Karpas-422 (cell line): ENCODE results near the gene DLGAP4. TPM values are rescaled to one million over a fixed set of nuclear protein-coding genes. Genes with fewer than 3 reads are reported as not detected.

Experiments
- DNase-seq: peaks from one replicate; pipeline ENCODE4 v3.0.0-alpha.2; 2015
- H2AFZ ChIP-seq: fragments of 200-600 bp; sonication (generic); 2 replicates; pipeline ENCODE4 v1.6.1; 2014; ENCODE audit warnings: antibody characterized with exemption, low read length, mixed read lengths
- H3K27ac ChIP-seq: fragments of 200-600 bp; sonication (generic); 2 replicates; pipeline ENCODE4 v1.5.1; 2014; ENCODE audit warnings: mild to moderate bottlenecking, low read length, moderate library complexity
- H3K27me3 ChIP-seq: fragments of 200-600 bp; sonication (generic); 2 replicates; pipeline ENCODE4 v1.6.1; 2014; ENCODE audit warnings: low read length, mixed read lengths
- H3K36me3 ChIP-seq: fragments of 200-600 bp; sonication (generic); 2 replicates; pipeline ENCODE4 v1.6.1; 2014; ENCODE audit warnings: low read length, mixed read lengths; ENCODE audit not compliant: insufficient read depth
- H3K4me1 ChIP-seq: fragments of 200-600 bp; sonication (generic); 2 replicates; pipeline ENCODE4 v1.6.1; 2014; ENCODE audit warnings: mild to moderate bottlenecking, low read length, mixed read lengths
- H3K4me2 ChIP-seq: fragments of 200-600 bp; sonication (generic); 2 replicates; pipeline ENCODE4 v1.6.1; 2014; ENCODE audit warnings: low read length, low read depth, mild to moderate bottlenecking; ENCODE audit not compliant: poor library complexity, severe bottlenecking
- H3K4me3 ChIP-seq: fragments of 200-600 bp; sonication (generic); 2 replicates; pipeline ENCODE4 v1.5.1; 2014; ENCODE audit warnings: mild to moderate bottlenecking, antibody characterized with exemption, low read length, mixed read lengths
- H3K79me2 ChIP-seq: fragments of 200-600 bp; sonication (generic); 2 replicates; pipeline ENCODE4 v1.6.1; 2014; ENCODE audit warnings: mild to moderate bottlenecking, low read length, mixed read lengths
- H3K9ac ChIP-seq: fragments of 200-600 bp; sonication (generic); 2 replicates; pipeline ENCODE4 v1.6.0; 2014; ENCODE audit warnings: low read length
- H3K9me2 ChIP-seq: fragments of 200-600 bp; sonication (generic), shearing (Covaris generic); replicated peaks from 2 replicates; pipeline ENCODE4 v1.6.0; 2014; ENCODE audit warnings: mild to moderate bottlenecking, low read length, moderate library complexity; ENCODE audit not compliant: insufficient read depth
- H3K9me3 ChIP-seq: fragments of 300-700, 200-600 bp; sonication (generic); 2 replicates; pipeline ENCODE4 v1.6.1; 2014; ENCODE audit warnings: low read length, mixed read lengths
- H4K20me1 ChIP-seq: fragments of 200-600 bp; sonication (generic); 2 replicates; pipeline ENCODE4 v1.6.1; 2014; ENCODE audit warnings: mild to moderate bottlenecking, antibody characterized with exemption, low read length, low read depth; ENCODE audit not compliant: insufficient read depth
- total RNA-seq: library from RNA; depleted of rRNA; stranded (reverse); fragments of >200 nt; shearing (Covaris generic); gene quantifications from 2 replicates; pipeline ENCODE4 v1.2.3, GENCODE V29; 2014; ENCODE audit warnings: low replicate concordance

DLGAP4 gene
- total RNA-seq, 1 experiment from 2014 or later, result 7.5 TPM

DNA sequence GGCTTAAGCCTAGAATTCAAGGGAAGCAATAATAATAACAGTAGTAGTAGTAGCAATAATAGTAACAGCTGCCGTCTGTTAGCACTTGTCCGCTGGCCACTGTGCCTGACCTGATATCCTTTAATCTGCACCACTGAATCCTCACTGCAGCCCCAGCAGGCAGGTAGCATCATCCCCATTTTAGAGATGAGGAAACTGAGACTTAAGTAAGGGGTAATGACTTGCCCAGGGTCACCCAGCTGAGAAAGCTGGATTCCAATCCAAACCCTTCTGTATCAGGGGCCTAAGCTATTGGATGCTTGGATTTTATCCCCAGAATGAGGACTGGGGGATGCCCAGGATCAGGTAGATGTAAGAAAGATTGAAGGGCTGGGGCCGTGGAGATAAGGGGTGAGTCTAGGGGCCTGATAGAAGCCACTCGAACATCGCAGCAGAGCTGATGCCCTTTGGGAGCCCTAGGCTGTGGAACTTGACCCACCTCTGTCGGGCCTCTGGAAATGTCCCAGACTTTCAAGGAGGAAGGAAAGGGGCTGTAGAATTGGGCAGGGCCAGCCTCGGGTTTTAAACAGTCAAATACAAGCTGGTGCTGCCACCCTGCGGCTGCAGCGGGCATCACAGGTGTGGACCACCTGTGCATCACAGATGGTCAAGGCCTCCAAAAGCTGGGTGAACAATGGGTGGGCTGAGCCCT is 133.0 kb downstream of the DLGAP4 start:
- Histone ChIP-seq H3K4me1 (no peaks in the 10 kb centered on the region), H3K9me2 (no peaks in the 10 kb centered on the region), H3K27ac (no peak overlapping the region), H3K36me3 (no peaks in the 10 kb centered on the region), H3K79me2 (no peaks in the 10 kb centered on the region), H2AFZ (no peak overlapping the region), H3K9ac (no peak overlapping the region), H3K4me3 (no peak overlapping the region), H3K4me2 (no peak overlapping the region), H4K20me1 (no peaks in the 10 kb centered on the region), H3K9me3 (no peaks in the 10 kb centered on the region), H3K27me3 (no peaks in the 10 kb centered on the region)
- DNase-seq, result peak; percentile 80

- H3K9me3 ChIP-seq, result no peaks in the 10 kb centered on the region
- no peak overlapping the region for H2AFZ ChIP-seq
- no peaks in the 10 kb centered on the region for H3K79me2 ChIP-seq
- no peak overlapping the region for H3K9ac ChIP-seq
- H3K9me2 ChIP-seq, result no peaks in the 10 kb centered on the region
- H3K4me2 ChIP-seq, result no peak overlapping the region
- no peaks in the 10 kb centered on the region for H3K27me3 ChIP-seq
- no peaks in the 10 kb centered on the region for H3K4me1 ChIP-seq
- DNase-seq, result no peak
- no peak overlapping the region for H3K4me3 ChIP-seq
- no peaks in the 10 kb centered on the region for H3K36me3 ChIP-seq
- H4K20me1 ChIP-seq, result no peaks in the 10 kb centered on the region
- no peak overlapping the region for H3K27ac ChIP-seq
Measured at GRCh38 chr20:36439731-36440072, 133.6 kb downstream of the DLGAP4 start.

DNA sequence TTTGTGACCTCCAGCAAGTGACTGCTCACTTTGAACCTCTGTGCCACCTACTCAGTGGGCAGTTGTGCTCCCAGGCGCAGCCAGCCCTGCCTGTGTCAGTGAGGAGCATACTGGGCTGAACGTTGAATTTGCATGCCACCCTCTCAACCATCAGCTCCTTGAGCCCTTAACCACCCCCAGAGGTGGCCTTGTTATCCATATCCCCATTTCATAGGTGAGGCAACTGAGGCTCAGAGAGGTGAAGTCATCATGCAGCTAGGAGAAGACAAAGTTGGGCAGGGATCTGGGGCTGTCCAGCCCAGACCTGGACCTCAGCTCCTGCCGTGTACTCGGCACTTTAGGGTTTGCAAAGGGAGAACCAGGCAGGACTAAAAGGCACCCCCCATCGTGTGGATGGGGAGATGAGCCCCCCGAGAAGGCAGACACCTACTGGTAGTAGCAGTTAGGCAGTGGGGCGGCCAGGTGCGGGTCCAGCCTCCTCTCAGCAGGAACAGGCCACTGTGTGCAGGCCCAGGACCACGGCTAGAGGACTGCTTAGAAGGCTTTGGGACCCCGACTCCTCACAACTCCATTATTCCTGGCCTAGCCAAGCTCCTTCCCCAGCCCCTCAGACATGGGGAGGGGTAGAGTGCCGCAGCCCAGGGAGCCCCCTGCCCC is 134.4 kb downstream of the DLGAP4 start:
- Histone ChIP-seq H3K27me3 (no peaks in the 10 kb centered on the region), H3K4me1 (no peaks in the 10 kb centered on the region), H4K20me1 (no peaks in the 10 kb centered on the region), H3K9me3 (no peaks in the 10 kb centered on the region), H2AFZ (no peak overlapping the region), H3K9me2 (no peaks in the 10 kb centered on the region), H3K27ac (no peak overlapping the region), H3K36me3 (no peaks in the 10 kb centered on the region), H3K79me2 (no peaks in the 10 kb centered on the region), H3K9ac (no peak overlapping the region), H3K4me3 (no peak overlapping the region), H3K4me2 (no peak overlapping the region)
- no peak for DNase-seq

GRCh38 chr20:36441027-36441414 is 134.9 kb downstream of the DLGAP4 start:
- H3K9me2 ChIP-seq, result no peaks in the 10 kb centered on the region
- H3K27ac ChIP-seq, result no peak overlapping the region
- H3K4me3 ChIP-seq, result no peak overlapping the region
- no peak overlapping the region for H3K9ac ChIP-seq
- H2AFZ ChIP-seq, result no peak overlapping the region
- no peaks in the 10 kb centered on the region for H3K79me2 ChIP-seq
- H3K36me3 ChIP-seq, result no peaks in the 10 kb centered on the region
- H4K20me1 ChIP-seq, result no peaks in the 10 kb centered on the region
- no peak overlapping the region for H3K4me2 ChIP-seq
- no peaks in the 10 kb centered on the region for H3K4me1 ChIP-seq
- H3K27me3 ChIP-seq, result no peaks in the 10 kb centered on the region
- no peak for DNase-seq
- no peaks in the 10 kb centered on the region for H3K9me3 ChIP-seq

DNA sequence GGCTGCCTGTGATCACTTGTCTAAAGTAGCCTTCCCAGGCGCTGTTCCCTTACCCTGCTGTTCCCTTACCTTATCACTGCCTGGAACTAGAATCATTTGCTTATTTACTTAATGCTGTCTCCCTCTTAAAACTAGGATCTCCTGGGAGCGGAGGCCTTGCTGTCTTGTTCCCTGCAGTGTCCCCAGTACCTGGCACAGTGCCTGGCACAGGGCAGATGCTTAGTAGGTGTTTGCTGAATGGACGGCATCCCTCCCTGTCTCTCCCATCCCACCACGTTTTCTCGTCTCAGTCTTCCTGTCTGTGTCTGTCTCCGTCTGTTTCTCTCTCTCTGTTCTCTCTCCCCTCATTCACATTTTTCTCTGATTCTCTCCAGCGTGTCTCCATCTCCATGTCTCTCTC is 135.3 kb downstream of the DLGAP4 start:
- no peak overlapping the region for H3K4me3 ChIP-seq
- no peaks in the 10 kb centered on the region for H4K20me1 ChIP-seq
- no peak for DNase-seq
- no peaks in the 10 kb centered on the region for H3K9me2 ChIP-seq
- no peaks in the 10 kb centered on the region for H3K36me3 ChIP-seq
- no peak overlapping the region for H3K27ac ChIP-seq
- H3K9ac ChIP-seq, result no peak overlapping the region
- no peak overlapping the region for H3K4me2 ChIP-seq
- H3K27me3 ChIP-seq, result no peaks in the 10 kb centered on the region
- H3K4me1 ChIP-seq, result no peaks in the 10 kb centered on the region
- no peak overlapping the region for H2AFZ ChIP-seq
- no peaks in the 10 kb centered on the region for H3K79me2 ChIP-seq
- H3K9me3 ChIP-seq, result no peaks in the 10 kb centered on the region

- no peaks in the 10 kb centered on the region for H4K20me1 ChIP-seq
- H3K36me3 ChIP-seq, result no peaks in the 10 kb centered on the region
- H3K27ac ChIP-seq, result no peak overlapping the region
- H3K79me2 ChIP-seq, result no peaks in the 10 kb centered on the region
- H3K4me2 ChIP-seq, result no peak overlapping the region
- H3K9ac ChIP-seq, result no peak overlapping the region
- H3K4me3 ChIP-seq, result no peak overlapping the region
- DNase-seq, result no peak
- H3K9me3 ChIP-seq, result no peaks in the 10 kb centered on the region
- H3K27me3 ChIP-seq, result no peaks in the 10 kb centered on the region
- H2AFZ ChIP-seq, result no peak overlapping the region
- no peaks in the 10 kb centered on the region for H3K9me2 ChIP-seq
- no peaks in the 10 kb centered on the region for H3K4me1 ChIP-seq
Measured at GRCh38 chr20:36445847-36446246, 139.7 kb downstream of the DLGAP4 start.

GRCh38 chr20:36446557-36446956 is 140.4 kb downstream of the DLGAP4 start:
- no peaks in the 10 kb centered on the region for H3K36me3 ChIP-seq
- no peaks in the 10 kb centered on the region for H3K79me2 ChIP-seq
- H3K9ac ChIP-seq, result no peak overlapping the region
- H3K4me3 ChIP-seq, result no peak overlapping the region
- DNase-seq, result no peak
- no peak overlapping the region for H3K27ac ChIP-seq
- H3K27me3 ChIP-seq, result no peaks in the 10 kb centered on the region
- no peak overlapping the region for H3K4me2 ChIP-seq
- H2AFZ ChIP-seq, result no peak overlapping the region
- H3K9me2 ChIP-seq, result no peaks in the 10 kb centered on the region
- H4K20me1 ChIP-seq, result no peaks in the 10 kb centered on the region
- H3K4me1 ChIP-seq, result no peaks in the 10 kb centered on the region
- no peaks in the 10 kb centered on the region for H3K9me3 ChIP-seq

DNA sequence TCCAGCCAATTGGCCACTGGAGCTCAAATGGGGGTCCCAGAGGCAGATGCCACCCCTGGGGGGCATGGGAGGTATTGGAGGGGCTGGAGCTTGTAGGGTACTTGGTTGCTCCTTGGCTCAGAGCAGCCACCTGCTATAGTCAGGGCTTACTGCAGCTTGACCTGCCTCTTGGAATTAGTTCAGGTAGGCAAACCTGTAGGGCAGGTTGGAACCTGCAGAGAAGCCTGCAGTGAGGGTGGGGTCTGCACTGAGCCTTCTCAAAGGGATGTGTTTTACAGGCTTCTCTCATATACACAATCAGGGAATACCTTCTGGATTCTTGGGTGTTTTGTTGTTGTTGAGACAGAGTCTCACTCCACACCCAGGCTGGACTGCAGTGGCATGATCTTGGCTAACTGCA is 141.0 kb downstream of the DLGAP4 start:
- Histone ChIP-seq H3K9me3 (no peaks in the 10 kb centered on the region), H4K20me1 (no peaks in the 10 kb centered on the region)

More for the DNA sequence above, 141.0 kb downstream of the DLGAP4 start:
- no peak for DNase-seq
- Histone ChIP-seq H3K9ac (no peak overlapping the region), H3K4me2 (no peak overlapping the region), H3K36me3 (no peaks in the 10 kb centered on the region), H3K9me2 (no peaks in the 10 kb centered on the region), H2AFZ (no peak overlapping the region), H3K27ac (no peak overlapping the region), H3K4me1 (no peaks in the 10 kb centered on the region), H3K4me3 (no peak overlapping the region), H3K79me2 (no peaks in the 10 kb centered on the region), H3K27me3 (no peaks in the 10 kb centered on the region)
